ENCODE results near the gene COL4A1. TPM values are rescaled to one million over a fixed set of nuclear protein-coding genes. Genes with fewer than 3 reads are reported as not detected.

COL4A1 gene
- total RNA-seq, 6 donors from 2014 or later: 81.7 to 309 (median 167) TPM

GRCh38 chr13:110270507-110270906 is 36.5 kb downstream of the COL4A1 start:
- DNase-seq (no peak), ATAC-seq (ENCODE audit: low FRiP score in 2 of 2) (no peak)
- Histone ChIP-seq H3K4me1 (peaks cover 7 to 31% (median 26%) of the 10 kb centered on the region in 4 donors), H3K36me3 (peaks cover 0 to 4% (median 0%) of the 10 kb centered on the region in 4 donors), H3K27me3 (no peaks in the 10 kb centered on the region), H3K27ac (no peak overlapping the region), H3K4me3 (no peak overlapping the region), H3K9me3 (no peaks in the 10 kb centered on the region)
- WGBS, 2 donors: 84% methylated on average over 7 of the region's 7 CpGs
- no peak for TF ChIP-seq CTCF (IDR thresholded peaks at IDR 0.05)
- TF ChIP-seq EP300 (IDR thresholded peaks at IDR 0.05): no peak
- TF ChIP-seq POLR2AphosphoS5 (IDR thresholded peaks at IDR 0.05): no peak
- TF ChIP-seq POLR2A (IDR thresholded peaks at IDR 0.05): no peak

- Histone ChIP-seq H3K4me3 (no peak overlapping the region), H3K4me1 (peaks cover 11 to 38% (median 26%) of the 10 kb centered on the region in 4 donors), H3K27me3 (no peaks in the 10 kb centered on the region), H3K9me3 (no peaks in the 10 kb centered on the region), H3K36me3 (peaks cover 0 to 4% (median 0%) of the 10 kb centered on the region in 4 donors), H3K27ac (no peak overlapping the region)
- DNase-seq (no peak), ATAC-seq (ENCODE audit: low FRiP score in 2 of 2) (no peak)
- TF ChIP-seq POLR2A (IDR thresholded peaks at IDR 0.05): no peak
- TF ChIP-seq EP300 (IDR thresholded peaks at IDR 0.05): no peak
- no peak for TF ChIP-seq CTCF (IDR thresholded peaks at IDR 0.05)
- no peak for TF ChIP-seq POLR2AphosphoS5 (IDR thresholded peaks at IDR 0.05)
- 84 to 89% methylated on average over 14 of the region's 14 CpGs for WGBS, 2 donors
Measured at GRCh38 chr13:110269509-110270185, 37.3 kb downstream of the COL4A1 start.

GRCh38 chr13:110268576-110269185 is 38.3 kb downstream of the COL4A1 start:
- TF ChIP-seq EP300 (IDR thresholded peaks at IDR 0.05): no peak
- no peak for TF ChIP-seq CTCF (IDR thresholded peaks at IDR 0.05)
- no peak for TF ChIP-seq POLR2A (IDR thresholded peaks at IDR 0.05)
- no peak for TF ChIP-seq POLR2AphosphoS5 (IDR thresholded peaks at IDR 0.05)
- 80 to 84% methylated on average over 13 to 16 of the region's 16 CpGs for WGBS, 2 donors
- no peak overlapping the region for H3K4me3 ChIP-seq
- H3K9me3 ChIP-seq: no peaks in the 10 kb centered on the region
- H3K27ac ChIP-seq: no peak overlapping the region
- peaks cover 13 to 45% (median 31%) of the 10 kb centered on the region in 4 donors for H3K4me1 ChIP-seq
- ATAC-seq (ENCODE audit: low FRiP score in 2 of 2) (no peak), DNase-seq (no peak)
- no peaks in the 10 kb centered on the region for H3K27me3 ChIP-seq
- peaks cover 0 to 4% (median 0%) of the 10 kb centered on the region in 4 donors for H3K36me3 ChIP-seq

GRCh38 chr13:110268061-110268460 is 38.9 kb downstream of the COL4A1 start:
- Histone ChIP-seq H3K27ac (no peak overlapping the region), H3K27me3 (no peaks in the 10 kb centered on the region), H3K4me3 (no peak overlapping the region), H3K9me3 (no peaks in the 10 kb centered on the region), H3K4me1 (peaks cover 19 to 49% (median 36%) of the 10 kb centered on the region in 4 donors), H3K36me3 (peaks cover 0 to 3% (median 0%) of the 10 kb centered on the region in 4 donors)
- DNase-seq (no peak), ATAC-seq (ENCODE audit: low FRiP score in 2 of 2) (no peak)
- 65 to 72% methylated on average over 6 of the region's 6 CpGs for WGBS, 2 donors
- TF ChIP-seq CTCF (IDR thresholded peaks at IDR 0.05) (no peak), POLR2A (IDR thresholded peaks at IDR 0.05) (no peak), POLR2AphosphoS5 (IDR thresholded peaks at IDR 0.05) (no peak), EP300 (IDR thresholded peaks at IDR 0.05) (no peak)

Measured in upper lobe of left lung (tissue), 6 donors.